Stimulated activated CD4-positive, alpha-beta T cell treated with anti-CD3 and anti-CD28 coated beads, Interleukin-15, amount 100 ng/mL, for 24 hours (primary cell): ENCODE measurements around the gene TMEM163.
A peak's percentile ranks its signal among the peaks of the same experiment; 100 is the strongest.
"Not testable (repeated sequence)": the region's sequence is repeated elsewhere in the genome, so short reads cannot be mapped to it uniquely, and the experiment has no call there.

ENCODE experiments used
- DNase-seq: peaks from one replicate; pipeline ENCODE4 v3.0.0-alpha.2; 2020

The TMEM163 gene

GRCh38 chr2:134660626-134661402, 58.0 kb downstream of the TMEM163 start:
- DNase-seq = no peak

GRCh38 chr2:134659724-134660123, 59.1 kb downstream of the TMEM163 start:
- DNase-seq = no peak

DNA sequence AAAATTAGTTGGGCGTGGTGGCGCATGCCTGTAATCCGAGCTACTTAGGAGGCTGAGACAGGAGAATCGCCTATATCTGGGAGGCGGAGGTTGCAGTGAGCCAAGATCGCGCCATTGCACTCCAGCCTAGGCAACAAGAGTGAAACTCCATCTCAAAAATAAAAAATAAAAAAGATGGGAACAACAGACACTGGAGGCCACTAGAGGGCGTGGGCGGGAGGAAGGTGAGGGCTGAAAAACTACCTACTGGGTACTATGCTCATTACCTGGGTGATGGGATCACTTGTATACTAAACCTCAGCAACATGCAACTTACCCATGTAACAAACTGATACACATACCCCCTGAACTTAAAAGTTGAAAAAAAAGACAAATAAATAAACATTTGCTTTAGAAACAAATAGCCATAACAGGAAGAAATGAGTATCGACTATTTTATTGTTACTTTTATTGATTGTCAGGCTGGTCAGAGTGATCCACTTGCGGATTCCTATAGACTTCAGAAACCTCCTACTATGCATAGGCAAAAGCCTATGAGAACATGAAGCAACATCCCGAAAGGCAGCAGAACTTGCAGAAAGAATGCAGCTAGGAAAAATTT, 61.0 kb downstream of the TMEM163 start:
- DNase-seq = peak; percentile 39

DNA sequence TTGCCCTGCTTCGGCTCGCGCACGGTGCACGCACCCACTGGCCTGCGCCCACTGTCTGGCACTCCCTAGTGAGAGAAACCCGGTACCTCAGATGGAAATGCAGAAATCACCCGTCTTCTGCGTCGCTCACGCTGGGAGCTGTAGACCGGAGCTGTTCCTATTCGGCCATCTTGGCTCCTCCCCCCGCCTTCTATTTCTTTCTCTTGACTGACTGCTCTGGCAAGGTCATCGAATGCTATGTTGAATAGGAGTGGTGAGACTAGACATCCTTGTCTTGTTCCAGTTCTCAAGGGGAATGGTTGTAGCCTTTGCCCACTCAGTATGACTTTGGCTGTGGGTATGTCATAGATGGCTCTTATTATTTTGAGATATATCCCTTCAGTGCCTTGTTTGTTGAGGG, 62.4 kb downstream of the TMEM163 start:
- DNase-seq = not testable (repeated sequence)

DNA sequence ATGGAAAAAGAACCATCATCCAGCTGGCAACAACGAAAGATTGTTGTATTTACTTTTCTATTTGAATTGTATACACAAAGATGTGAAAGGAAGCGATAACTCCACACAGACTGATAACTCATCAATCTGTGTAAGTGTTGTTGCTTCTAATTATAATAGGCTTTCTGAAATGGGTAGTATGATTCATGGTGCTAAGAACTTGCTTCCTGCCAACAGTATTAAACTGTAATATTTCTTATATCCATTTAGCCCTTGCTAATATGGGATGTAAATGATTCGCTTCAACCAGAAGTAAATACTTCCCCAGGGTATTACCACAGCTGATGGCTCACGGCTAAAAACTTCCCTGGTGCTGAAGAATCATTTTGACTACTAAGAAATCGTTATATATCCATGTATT, 70.2 kb downstream of the TMEM163 start:
- no peak for DNase-seq

GRCh38 chr2:134647607-134648256, 71.1 kb downstream of the TMEM163 start:
- DNase-seq = no peak

- no peak for DNase-seq
Measured at GRCh38 chr2:134642938-134643337, 75.9 kb downstream of the TMEM163 start.

DNA sequence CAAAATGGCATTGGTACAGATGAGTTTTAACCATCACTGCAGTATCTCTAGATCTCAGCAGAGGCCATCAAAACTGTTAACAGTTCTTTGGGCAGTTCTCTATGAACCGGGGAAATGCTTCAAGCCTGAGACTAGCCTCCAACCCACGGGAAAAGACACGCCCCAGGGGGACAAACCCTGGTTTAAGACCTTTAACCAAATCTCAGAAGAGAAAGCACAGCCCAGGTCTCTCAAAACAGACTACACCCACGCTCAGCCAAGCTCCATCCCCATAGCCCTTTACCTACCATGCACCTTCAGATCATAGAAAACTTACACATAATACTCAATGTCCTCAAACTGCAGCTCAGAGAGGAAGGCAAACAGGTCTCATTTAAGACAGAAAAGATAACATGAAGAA, 78.3 kb downstream of the TMEM163 start:
- DNase-seq = no peak

GRCh38 chr2:134639265-134639664, 79.5 kb downstream of the TMEM163 start:
- no peak for DNase-seq

DNA sequence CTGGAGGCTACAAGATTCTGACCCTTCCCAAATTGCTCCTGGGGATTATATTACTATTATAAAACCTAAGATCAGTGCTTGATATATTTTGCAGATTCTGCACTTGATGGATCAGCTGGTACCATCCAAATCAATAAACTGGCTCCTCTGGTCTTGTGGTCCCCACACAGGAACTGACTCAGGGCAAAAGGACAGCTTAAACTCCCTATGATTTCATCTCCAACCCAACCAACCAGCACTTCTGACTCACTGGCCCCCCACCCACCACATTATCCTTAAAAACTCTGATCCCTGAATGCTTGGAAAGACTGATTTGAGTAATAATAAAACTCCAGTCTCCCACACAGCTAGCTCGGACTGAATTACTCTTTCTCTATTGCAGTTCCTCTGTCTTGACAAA, 82.1 kb downstream of the TMEM163 start:
- DNase-seq = no peak

DNA sequence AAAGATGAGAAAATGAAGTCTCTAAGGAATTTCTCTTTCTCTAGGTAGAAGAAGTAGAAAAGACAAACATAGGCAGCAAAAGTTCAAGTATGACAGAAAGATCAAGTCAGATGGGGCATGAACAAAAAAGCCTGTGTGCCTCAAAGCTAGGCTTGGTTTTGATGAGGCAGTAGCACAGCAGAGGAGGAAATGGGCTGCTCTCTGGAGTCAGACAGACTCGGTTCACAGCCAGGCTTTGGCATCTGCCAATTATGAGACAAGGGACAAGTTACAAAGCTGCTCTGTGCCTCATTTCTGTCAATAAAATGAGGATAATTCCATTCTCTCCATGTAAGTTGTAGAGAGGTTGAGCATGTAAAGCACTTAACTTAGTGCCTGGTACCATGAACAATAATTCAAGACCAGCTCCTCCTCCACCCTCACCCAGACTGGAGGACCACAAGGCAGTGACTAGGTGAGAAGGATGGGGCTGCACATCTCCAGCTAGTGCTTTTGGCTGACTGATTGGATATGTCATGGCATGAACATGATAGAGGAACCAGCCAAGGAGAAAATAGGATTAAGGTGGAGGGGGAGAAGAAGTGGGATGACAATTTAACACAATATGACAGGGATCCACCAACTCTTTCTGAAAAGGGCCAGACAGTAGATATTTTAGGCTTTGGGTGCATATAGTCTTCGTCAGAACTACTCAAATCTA, 84.6 kb downstream of the TMEM163 start:
- no peak for DNase-seq

DNA sequence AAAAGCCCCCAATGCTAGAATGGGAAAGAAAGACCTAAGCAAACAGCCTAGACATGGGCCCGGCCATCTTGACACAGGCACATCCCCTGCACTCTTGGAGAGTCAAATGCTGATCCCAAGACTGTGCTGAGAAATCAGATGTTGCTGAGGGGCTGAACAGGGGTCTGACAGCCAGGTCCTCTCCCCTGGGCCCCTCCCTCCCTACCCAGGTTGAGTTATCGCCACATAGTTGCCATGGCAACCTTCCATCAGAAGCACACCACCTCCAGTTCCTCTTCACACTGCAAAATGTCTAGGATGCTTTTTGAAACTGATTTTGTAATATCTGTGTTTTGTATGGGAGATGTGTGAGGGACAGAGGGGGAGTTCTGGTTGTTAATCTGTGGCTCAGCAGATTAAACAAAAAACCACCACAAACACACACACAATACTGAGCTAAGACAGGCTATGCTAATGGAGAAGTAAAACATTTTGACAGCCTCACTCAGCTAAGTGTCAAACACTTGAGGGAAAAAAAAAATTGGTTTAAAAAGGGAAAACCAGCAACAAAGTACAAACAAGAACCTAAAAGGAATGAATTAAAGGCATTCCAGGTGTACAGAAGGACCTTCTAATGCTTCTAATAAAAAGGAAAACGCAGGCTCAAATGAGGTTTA, 88.2 kb downstream of the TMEM163 start:
- DNase-seq = no peak

DNA sequence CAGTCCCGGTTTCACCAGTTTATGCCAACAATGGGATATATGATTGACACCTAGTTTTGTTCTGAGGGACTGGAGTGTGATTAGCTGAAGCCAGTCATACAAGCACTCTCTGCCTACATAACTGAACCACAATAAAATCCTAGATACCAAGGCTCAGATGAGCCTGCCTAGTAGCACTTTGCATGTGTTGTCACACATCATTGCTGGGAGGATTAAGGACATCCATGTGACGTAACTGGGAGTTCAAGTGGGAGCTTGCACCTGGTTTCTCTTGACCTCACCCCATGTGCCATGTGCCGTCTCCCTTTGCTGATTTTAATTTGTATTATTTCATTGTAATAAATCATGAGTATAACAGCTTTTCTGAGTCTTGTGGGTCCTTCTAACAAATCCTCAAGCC, 90.3 kb downstream of the TMEM163 start:
- DNase-seq = no peak

DNA sequence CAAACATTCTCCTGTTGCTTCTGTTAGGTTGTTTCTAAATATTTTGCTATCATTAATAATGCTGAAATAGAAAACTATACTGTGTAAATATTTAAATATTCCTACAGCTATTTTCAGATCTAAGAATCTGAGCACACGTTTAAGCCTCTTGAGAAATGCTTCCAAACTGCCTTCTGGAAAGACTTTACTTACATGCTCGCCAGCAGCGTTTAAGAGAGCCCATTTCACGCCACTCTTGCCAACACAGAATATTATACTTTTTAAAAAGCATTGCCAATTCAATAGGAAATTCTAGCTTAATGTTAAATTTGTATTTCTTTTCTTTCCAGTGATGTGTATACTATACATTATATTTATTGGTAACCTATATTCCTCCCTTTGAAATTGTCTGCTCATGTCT, 92.0 kb downstream of the TMEM163 start:
- no peak for DNase-seq

DNA sequence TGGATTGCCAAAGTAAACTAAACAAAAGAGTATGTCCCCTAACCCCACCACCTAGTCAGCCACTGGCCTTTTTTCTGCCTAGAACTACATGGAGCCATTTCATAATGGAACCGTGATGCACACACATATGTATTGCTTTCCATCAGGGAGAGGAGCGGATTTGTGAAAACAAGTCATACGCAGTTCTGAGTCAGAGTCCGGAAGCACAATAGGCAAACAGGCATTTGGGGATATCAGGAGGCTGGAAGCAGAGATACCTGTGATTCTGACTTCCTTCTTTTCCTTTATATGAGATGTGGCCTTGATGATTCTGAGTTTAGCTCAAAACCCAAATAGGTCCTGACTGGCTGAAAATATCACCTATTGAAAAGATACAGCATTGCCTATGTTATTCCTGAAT, 93.5 kb downstream of the TMEM163 start:
- DNase-seq = no peak

GRCh38 chr2:134623796-134624195, 95.0 kb downstream of the TMEM163 start:
- peak; percentile 50 for DNase-seq

GRCh38 chr2:134623046-134623445, 95.8 kb downstream of the TMEM163 start:
- no peak for DNase-seq

- no peak for DNase-seq
Measured at GRCh38 chr2:134621939-134622705, 96.7 kb downstream of the TMEM163 start.

- DNase-seq = no peak
Measured at GRCh38 chr2:134619250-134619649, 99.5 kb downstream of the TMEM163 start.

- DNase-seq = not testable (repeated sequence)
Measured at GRCh38 chr2:134615480-134615879, 103.3 kb downstream of the TMEM163 start.

DNA sequence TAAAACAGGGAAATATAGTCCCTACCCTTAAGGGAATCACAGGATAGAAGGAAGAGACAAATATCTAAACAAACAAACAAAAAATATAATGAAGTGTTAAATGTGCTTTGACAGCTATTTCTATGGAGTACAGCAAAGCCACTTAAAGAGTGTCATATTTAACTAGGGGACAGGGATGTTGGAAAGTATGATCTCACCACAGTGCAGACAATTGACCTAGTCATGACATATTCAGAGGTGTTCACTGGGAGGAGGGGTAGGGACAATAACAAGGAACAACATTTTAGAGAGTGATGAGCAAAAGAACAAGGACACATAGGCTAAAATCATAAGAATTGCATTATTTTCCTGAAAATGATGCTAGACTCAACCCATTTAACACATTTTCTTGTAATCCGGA, 107.5 kb downstream of the TMEM163 start:
- DNase-seq = no peak

GRCh38 chr2:134610871-134611270, 107.9 kb downstream of the TMEM163 start:
- DNase-seq = no peak
